Measurements from ENCODE around the gene VAMP4. TPM values are rescaled to one million over a fixed set of nuclear protein-coding genes. Genes with fewer than 3 reads are reported as not detected.

The VAMP4 gene
- total and polyA plus RNA-seq, 2 donors from 2014 or later, result 7.5 to 15.3 TPM

- Histone ChIP-seq H3K27ac (ENCODE audit: low read depth in 2 of 2, low read length in 2 of 2) (no peak overlapping the region), H3K9me3 (ENCODE audit: control insufficient read depth in 2 of 3, insufficient read depth in 1 of 3, low read length in 3 of 3) (no peaks in the 10 kb centered on the region), H3K4me1 (ENCODE audit: control insufficient read depth in 2 of 3, insufficient read depth in 2 of 3, low read depth in 1 of 3, low read length in 3 of 3) (peaks cover 0 to 8% (median 7%) of the 10 kb centered on the region in 3 donors), H3K9ac (ENCODE audit: low read length in 3 of 3) (peak overlapping the region in 1 of 3 donors; percentile 97), H3K27me3 (ENCODE audit: control insufficient read depth, insufficient read depth, low read length) (no peaks in the 10 kb centered on the region), H3K4me3 (ENCODE audit: low read length in 3 of 3) (peak overlapping the region in 2 of 3 donors; percentile 90 to 95), H3K36me3 (ENCODE audit: control insufficient read depth in 2 of 3, insufficient read depth in 3 of 3, low read length in 3 of 3) (peaks cover 0 to 7% (median 0%) of the 10 kb centered on the region in 3 donors)
- intact Hi-C loops (cut with DNase I), result no loop called here
- TF ChIP-seq CTCF (IDR thresholded peaks at IDR 0.05; ENCODE audit: borderline replicate concordance, extremely low read depth, insufficient read depth), result no peak
- no peak for FAIRE-seq
- no peak for DNase-seq
Observed at GRCh38 chr1:171740356-171740863, 1.5 kb downstream of the VAMP4 start.

- no peak for DNase-seq
- Histone ChIP-seq H3K9me3 (ENCODE audit: control insufficient read depth in 2 of 3, insufficient read depth in 1 of 3, low read length in 3 of 3) (no peaks in the 10 kb centered on the region), H3K9ac (ENCODE audit: low read length in 3 of 3) (no peak overlapping the region), H3K27me3 (ENCODE audit: control insufficient read depth, insufficient read depth, low read length) (no peaks in the 10 kb centered on the region), H3K4me1 (ENCODE audit: control insufficient read depth in 2 of 3, insufficient read depth in 2 of 3, low read depth in 1 of 3, low read length in 3 of 3) (peaks cover 0 to 8% (median 7%) of the 10 kb centered on the region in 3 donors), H3K27ac (ENCODE audit: low read depth in 2 of 2, low read length in 2 of 2) (no peak overlapping the region), H3K4me3 (ENCODE audit: low read length in 3 of 3) (no peak overlapping the region), H3K36me3 (ENCODE audit: control insufficient read depth in 2 of 3, insufficient read depth in 3 of 3, low read length in 3 of 3) (peaks cover 0 to 7% (median 0%) of the 10 kb centered on the region in 3 donors)
- no peak for FAIRE-seq
- intact Hi-C loops (cut with DNase I), result no loop called here
- TF ChIP-seq CTCF (IDR thresholded peaks at IDR 0.05; ENCODE audit: borderline replicate concordance, extremely low read depth, insufficient read depth), result no peak
Observed at GRCh38 chr1:171739656-171740055, 2.2 kb downstream of the VAMP4 start.

- Histone ChIP-seq H3K36me3 (ENCODE audit: control insufficient read depth in 2 of 3, insufficient read depth in 3 of 3, low read length in 3 of 3) (peaks cover 0 to 7% (median 0%) of the 10 kb centered on the region in 3 donors), H3K4me1 (ENCODE audit: control insufficient read depth in 2 of 3, insufficient read depth in 2 of 3, low read depth in 1 of 3, low read length in 3 of 3) (peaks cover 0 to 8% (median 7%) of the 10 kb centered on the region in 3 donors), H3K27ac (ENCODE audit: low read depth in 2 of 2, low read length in 2 of 2) (no peak overlapping the region), H3K9ac (ENCODE audit: low read length in 3 of 3) (no peak overlapping the region), H3K27me3 (ENCODE audit: control insufficient read depth, insufficient read depth, low read length) (no peaks in the 10 kb centered on the region), H3K9me3 (ENCODE audit: control insufficient read depth in 2 of 3, insufficient read depth in 1 of 3, low read length in 3 of 3) (no peaks in the 10 kb centered on the region), H3K4me3 (ENCODE audit: low read length in 3 of 3) (no peak overlapping the region)
- TF ChIP-seq CTCF (IDR thresholded peaks at IDR 0.05; ENCODE audit: borderline replicate concordance, extremely low read depth, insufficient read depth), result no peak
- intact Hi-C loops (cut with DNase I), result no loop called here
- no peak for FAIRE-seq
- DNase-seq, result no peak
Observed at GRCh38 chr1:171738911-171739310, 3.0 kb downstream of the VAMP4 start.

- no peaks in the 10 kb centered on the region for H3K27me3 ChIP-seq (ENCODE audit: control insufficient read depth, insufficient read depth, low read length)
- peaks cover 0 to 8% (median 7%) of the 10 kb centered on the region in 3 donors for H3K4me1 ChIP-seq (ENCODE audit: control insufficient read depth in 2 of 3, insufficient read depth in 2 of 3, low read depth in 1 of 3, low read length in 3 of 3)
- DNase-seq, result no peak
- peaks cover 0 to 7% (median 0%) of the 10 kb centered on the region in 3 donors for H3K36me3 ChIP-seq (ENCODE audit: control insufficient read depth in 2 of 3, insufficient read depth in 3 of 3, low read length in 3 of 3)
- no peak for TF ChIP-seq CTCF (IDR thresholded peaks at IDR 0.05; ENCODE audit: borderline replicate concordance, extremely low read depth, insufficient read depth)
- intact Hi-C loops (cut with DNase I), result no loop called here
- no peak overlapping the region for H3K27ac ChIP-seq (ENCODE audit: low read depth in 2 of 2, low read length in 2 of 2)
- H3K9ac ChIP-seq (ENCODE audit: low read length in 3 of 3), result no peak overlapping the region
- H3K4me3 ChIP-seq (ENCODE audit: low read length in 3 of 3), result no peak overlapping the region
- H3K9me3 ChIP-seq (ENCODE audit: control insufficient read depth in 2 of 3, insufficient read depth in 1 of 3, low read length in 3 of 3), result no peaks in the 10 kb centered on the region
- no peak for FAIRE-seq
Observed at GRCh38 chr1:171736196-171736595, 5.7 kb downstream of the VAMP4 start.
